GM18868 (cell line): Measurements from ENCODE around the gene ATG9B.

ENCODE experiments used
- ATAC-seq: cut with Tn5 transposase; IDR thresholded peaks from one replicate; pipeline ENCODE4 v1.9.1; 2021; ENCODE audit warnings: mild to moderate bottlenecking, moderate library complexity; ENCODE audit not compliant: unreplicated experiment

Gene ATG9B

GRCh38 chr7:151024435-151025056 lies at the start of gene ATG9B:
ATG9B (minus strand) TSS chr7:151024494; CDS start chr7:151024423, 71 bp downstream.
- no peak for ATAC-seq

- no peak for ATAC-seq
Observed at GRCh38 chr7:151073990-151074389, 49.7 kb upstream of the ATG9B start.

GRCh38 chr7:151071032-151071866 lies 47.0 kb upstream of the ATG9B start:
- ATAC-seq: no peak

GRCh38 chr7:151070574-151070960 lies 46.3 kb upstream of the ATG9B start:
- no peak for ATAC-seq

GRCh38 chr7:151069841-151070573 lies 45.7 kb upstream of the ATG9B start:
- no peak for ATAC-seq

GRCh38 chr7:151068069-151068773 lies 43.9 kb upstream of the ATG9B start:
- no peak for ATAC-seq

- ATAC-seq: no peak
Observed at GRCh38 chr7:151066273-151066974, 42.1 kb upstream of the ATG9B start.

- no peak for ATAC-seq
Observed at GRCh38 chr7:151065516-151065915, 41.2 kb upstream of the ATG9B start.

GRCh38 chr7:151064993-151065392 lies 40.7 kb upstream of the ATG9B start:
- no peak for ATAC-seq

- ATAC-seq: no peak
Observed at GRCh38 chr7:151064454-151064853, 40.2 kb upstream of the ATG9B start.

GRCh38 chr7:151063212-151063561 lies 38.9 kb upstream of the ATG9B start:
- no peak for ATAC-seq

- no peak for ATAC-seq
Observed at GRCh38 chr7:151062399-151063211, 38.3 kb upstream of the ATG9B start.

- no peak for ATAC-seq
Observed at GRCh38 chr7:151062111-151062398, 37.8 kb upstream of the ATG9B start.

GRCh38 chr7:151061213-151062110 lies 37.2 kb upstream of the ATG9B start:
- ATAC-seq: no peak

GRCh38 chr7:151060416-151061212 lies 36.3 kb upstream of the ATG9B start:
- ATAC-seq: no peak

GRCh38 chr7:151060113-151060415 lies 35.8 kb upstream of the ATG9B start:
- no peak for ATAC-seq

GRCh38 chr7:151059367-151060112 lies 35.2 kb upstream of the ATG9B start, which contains the start of gene SLC4A2:
SLC4A2 (plus strand) TSS chr7:151059589; CDS start chr7:151061988, 2,399 bp downstream.
- peak; percentile 28 for ATAC-seq
